ENCODE results near the gene AEN.

The AEN gene, protein sequence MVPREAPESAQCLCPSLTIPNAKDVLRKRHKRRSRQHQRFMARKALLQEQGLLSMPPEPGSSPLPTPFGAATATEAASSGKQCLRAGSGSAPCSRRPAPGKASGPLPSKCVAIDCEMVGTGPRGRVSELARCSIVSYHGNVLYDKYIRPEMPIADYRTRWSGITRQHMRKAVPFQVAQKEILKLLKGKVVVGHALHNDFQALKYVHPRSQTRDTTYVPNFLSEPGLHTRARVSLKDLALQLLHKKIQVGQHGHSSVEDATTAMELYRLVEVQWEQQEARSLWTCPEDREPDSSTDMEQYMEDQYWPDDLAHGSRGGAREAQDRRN

DNA sequence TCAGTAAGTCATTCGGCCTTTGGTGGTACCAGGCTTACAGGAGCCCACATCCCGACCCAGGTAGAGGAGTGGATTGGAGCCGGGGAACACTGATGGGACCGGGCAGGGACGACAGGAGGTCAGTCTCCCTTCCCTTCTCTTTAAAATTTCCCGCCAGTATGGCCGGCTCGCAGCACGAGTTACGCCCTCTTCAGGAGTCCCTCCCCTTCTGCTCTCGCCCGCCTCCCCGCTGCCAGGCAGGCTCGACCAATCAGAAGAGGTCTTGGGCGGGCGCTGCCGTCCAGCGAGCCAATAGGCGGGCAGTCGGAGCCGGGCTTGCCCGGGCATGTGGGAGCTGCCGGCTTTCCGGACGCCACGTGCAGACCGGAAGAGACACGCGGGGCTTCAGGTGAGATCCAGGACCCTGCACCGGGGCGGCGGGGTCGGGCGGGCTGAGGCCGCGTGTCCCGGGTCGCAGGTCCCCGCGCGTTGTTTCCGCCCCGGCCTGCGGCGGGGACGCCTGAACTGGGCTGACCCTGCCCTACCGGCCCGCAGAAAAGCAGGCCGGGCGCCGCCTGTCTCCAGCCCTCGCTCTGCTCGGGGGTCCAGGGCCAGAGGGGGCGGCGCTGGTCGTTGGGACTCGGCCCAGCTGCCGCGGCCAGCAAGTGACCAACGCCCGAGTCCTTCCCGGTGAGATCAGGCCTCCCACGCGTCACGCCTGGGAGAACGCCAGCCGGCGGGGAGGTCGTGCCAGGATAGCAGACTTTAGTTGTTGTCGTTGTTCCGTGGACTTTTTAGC, at the start of gene AEN:
Gene AEN, plus strand, starts transcription at position 346 of the 778 bp plus-strand sequence. CDS start 4,870 bp downstream, outside the sequence.
- DNase-seq, result peak; percentile 96

DNA sequence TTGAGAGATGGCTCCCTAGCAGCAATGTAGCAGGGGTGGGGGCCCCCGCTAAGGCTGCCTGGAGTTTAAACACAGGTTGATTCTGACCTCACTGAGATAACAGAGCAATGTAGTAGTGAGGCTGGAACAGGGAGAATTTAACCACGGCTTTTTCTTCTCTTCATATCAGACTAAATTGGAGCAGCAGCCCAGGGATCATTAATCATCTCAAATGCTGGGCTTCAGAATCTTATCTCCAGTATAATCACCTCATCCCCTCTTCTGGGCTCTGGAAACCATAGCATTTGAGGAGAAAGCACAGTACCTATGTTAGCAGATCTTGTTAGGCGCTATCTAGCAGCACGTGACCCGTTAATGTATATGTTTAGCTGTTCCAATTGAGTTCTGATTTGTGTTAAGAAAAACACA, 49.3 kb upstream of the AEN start:
- no peak for DNase-seq

DNA sequence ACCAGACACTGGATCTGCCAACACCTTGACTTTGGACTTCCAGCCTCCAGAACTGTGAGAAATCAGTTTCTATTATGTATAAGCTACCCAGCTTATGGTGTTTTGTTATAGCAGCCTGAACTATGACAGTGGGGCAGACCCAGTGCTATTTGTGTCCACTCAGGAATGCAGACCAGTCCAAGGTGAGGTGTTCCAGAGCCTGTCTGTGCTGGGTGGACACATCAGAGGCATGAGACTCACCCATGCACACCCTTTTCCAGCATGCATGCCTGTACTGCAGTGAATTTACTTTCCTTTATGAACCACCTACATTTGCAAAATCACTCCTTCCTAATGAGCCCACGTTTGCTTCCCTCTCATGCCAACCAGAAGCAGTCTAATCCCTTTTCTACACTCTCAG, 47.1 kb upstream of the AEN start:
- no peak for DNase-seq

DNA sequence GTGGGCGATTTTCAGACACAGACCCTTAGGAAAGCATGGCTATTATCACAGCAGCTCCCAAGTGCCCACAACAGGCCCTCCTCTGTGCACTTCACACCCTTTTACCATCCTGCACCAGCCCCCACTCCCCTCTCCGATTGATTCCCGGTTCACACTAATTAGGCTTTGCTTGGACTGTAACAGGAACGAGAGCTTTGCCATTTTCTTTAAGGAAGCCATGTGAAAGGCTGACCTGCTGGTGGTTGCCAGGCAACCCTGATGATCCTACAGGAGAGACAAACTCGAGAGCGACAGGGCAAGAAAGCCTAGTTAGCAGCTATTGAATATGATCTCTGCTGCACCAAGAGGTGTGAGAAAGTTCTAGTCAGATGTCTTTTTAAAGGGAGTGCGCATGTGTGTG, 46.5 kb upstream of the AEN start:
- DNase-seq, result no peak

DNA sequence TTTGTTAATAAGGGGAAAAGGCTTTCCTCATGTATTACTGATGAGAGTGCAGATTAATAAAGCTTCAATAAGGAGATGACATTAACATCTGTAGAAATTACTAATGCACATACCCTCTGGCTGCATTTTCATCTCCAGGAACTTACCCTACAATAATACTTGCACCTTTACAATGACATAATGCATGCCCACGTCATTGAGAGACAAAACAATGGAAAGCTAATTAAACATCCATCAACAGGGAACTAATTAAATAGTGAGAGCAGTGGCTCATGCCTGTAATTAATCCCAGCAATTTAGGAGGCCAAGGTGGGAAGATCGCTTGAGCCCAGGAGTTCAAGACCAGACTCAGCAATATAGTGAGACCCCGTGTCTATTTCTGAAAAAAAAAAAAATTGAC, 41.8 kb upstream of the AEN start:
- no peak for DNase-seq

DNA sequence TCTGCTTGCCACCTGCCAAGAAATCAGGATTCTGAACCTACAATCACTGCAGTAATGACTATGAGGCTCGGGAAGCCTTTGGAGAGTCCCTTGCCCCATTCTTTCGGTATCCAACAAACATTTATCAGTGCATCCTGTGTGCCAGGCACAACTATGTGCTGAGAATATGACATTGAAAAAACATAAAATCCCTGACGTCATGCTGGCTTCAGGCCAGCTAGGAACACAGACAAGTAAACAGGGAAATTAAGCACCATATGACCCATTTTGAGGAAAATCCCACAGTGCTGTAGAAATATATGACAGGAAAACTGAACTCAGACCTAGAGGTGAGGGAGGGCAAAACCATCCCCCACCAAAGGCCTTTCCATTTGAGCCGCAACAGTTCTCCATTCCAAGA, 40.6 kb upstream of the AEN start:
- DNase-seq, result no peak

DNA sequence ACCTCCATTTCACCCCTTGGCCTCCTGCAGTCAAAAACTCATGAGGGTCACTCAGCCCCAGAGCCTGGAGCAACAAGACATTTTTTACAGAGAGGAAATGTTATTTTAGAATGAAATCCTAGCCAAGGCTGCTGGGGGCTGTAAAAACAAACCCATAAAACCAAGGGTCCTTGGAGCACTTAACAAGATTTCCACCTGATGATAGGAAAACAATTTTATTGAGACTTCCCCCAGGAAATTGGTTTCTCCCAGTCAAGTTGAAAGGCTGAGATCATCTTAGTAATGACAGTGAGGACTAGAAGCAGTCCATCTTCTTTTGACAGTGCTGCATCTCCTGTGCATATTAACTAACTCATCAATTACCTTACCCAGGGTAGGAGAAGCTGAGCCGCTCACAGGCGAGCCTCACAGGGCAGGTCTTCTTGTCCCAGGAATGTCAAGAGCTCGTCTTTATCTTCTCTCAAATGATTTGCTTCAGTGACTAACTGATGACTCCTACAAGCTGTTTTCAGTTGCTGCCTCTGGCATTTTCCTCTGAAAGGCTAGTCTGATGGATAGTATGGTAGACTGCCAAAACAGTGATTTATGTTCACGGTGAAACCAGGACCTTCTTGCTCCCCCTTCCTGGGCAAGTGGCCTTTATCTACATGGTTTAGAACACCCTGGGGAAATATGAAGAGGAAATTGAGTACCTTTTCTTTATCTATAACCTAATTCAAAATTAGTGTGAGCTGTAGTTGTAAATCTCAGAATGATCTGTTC, 34.6 kb upstream of the AEN start:
- DNase-seq, result no peak

DNA sequence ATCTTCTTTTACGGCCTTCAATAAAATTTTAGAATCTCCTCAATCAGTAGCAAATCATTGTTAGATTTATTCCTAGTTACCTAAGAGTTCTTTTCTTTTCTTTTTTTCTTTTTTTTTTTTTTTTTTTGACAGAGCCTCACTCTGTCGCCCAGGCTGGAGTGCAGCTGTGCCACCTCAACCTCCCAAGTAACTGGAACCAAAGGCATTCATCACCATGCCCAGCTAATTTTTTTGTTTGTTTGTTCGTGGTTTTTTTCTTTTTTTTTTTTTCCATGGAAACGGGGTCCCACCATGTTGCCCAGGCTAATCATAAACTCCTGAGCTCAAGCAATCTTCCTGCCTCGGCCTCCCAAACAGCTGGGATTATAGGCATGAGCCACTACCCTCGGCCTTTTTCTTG, 30.4 kb upstream of the AEN start:
- no peak for DNase-seq

DNA sequence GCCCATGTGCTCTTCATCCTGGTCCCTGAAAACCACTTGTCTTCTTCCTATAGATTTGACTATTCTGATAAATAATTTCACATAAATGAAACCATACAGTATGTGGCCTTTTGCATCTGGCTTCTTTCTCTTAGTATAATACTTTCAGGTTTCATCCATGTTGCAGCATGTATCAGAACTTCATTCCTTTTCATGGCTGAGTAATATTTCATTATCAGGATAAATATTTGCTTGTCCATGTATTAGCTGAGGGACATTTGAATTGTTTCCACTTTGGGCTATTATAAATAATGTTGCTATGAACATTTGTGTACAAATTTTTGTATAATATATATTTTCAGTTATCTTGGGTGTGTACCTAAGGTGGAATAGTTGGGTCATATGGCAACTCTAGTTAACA, 29.8 kb upstream of the AEN start:
- DNase-seq, result no peak

DNA sequence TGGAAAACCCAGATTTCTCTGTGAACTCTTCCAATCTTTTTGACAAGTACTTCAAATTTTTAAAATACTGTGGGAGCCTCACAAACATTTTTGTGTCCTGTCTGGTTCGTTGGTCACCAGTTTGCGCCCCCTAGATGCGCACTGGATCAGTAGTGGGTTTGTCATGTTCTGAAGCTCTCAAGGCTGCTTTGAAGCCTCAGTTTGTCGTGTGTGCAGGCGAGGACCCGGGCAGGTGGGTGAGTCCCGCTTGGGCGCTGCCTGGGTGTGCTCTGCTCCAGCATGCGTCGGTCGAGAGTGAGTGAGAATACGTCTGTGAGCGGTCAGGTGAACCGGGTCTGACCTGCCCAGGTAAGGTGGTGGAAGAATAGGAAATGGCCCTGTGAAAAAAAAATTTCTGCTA, 17.3 kb upstream of the AEN start:
- no peak for DNase-seq

DNA sequence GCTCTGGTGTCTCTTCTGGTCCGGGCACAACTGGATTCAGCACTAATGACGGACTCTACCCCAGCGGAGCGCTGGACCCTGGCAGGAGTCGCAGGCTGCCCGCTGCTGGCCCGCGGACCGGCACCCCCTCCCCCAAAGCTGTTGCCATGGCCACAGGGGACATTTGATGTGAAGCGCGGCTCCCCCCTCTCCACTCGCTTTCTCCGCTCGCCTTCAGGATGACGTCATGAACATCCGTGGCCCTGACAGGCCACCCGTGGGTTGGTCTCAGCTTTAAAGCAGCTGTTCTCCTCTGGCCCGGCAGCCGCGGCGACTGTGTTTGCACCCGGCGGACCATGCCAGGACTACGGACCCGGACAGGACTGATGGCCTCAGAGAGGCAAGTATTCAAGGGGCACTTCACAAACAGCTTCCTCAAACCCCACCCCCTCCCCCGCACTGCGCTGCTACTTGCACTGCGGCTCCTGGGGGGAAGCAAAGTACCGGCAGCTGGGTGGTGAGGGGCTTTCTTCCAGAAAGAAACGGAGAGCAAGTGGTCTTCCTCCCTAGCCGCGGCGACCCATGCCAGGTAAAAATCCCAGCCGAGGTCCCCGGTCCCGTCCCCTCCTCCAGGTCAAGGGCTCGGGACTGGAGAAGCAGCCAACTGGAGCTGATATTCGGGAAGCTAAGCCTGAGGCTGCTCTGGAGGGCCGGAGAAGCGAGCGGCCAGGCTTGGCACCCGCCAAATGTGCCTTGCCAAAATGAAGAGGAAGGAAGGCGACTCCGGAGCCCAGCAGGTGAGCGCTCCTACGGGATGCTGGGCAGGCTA, 16.6 kb upstream of the AEN start:
- no peak for DNase-seq

DNA sequence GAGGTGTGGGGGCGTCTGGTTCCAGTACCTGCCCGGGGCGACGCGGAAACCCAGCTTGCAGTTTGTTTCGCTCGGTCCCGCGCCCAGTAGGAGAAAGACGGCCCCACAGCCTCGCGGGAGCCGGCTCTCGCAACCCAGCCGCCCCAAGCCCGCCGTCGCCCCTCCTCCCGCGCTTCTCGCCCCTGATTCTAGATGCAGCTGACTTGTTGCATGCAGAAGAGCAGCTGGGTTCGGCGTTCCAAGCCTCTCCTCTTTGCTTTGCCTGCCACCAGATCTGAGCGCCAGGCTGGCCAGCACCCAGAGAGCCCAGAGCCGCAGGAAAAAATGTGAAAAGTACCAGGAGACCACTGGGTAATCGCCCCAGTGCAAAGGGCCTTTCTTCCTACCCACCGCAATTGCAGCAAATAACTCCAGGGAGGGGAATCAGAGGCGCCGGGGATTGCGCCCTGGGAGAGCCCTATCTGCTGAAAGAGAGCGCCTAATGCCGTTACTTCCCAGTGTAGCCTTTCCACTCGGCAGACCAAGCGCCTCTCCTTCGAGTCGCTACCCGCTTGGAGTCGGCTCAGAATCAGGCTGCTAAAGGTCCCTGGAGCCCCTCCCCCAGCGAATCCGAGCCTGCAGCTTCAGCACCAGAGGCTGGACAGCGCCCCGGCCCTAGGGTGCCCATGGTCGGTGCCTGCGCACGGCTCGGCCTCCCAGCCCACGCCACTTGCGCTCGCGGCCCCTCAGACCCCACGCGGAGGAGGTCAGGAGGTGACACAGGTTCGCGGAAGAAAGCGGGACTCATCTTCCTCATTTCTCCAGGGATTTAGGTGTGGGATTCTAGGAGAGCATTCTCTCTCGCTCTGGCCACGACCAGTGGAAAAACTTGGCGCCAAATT, 15.7 kb upstream of the AEN start:
- DNase-seq, result no peak

DNA sequence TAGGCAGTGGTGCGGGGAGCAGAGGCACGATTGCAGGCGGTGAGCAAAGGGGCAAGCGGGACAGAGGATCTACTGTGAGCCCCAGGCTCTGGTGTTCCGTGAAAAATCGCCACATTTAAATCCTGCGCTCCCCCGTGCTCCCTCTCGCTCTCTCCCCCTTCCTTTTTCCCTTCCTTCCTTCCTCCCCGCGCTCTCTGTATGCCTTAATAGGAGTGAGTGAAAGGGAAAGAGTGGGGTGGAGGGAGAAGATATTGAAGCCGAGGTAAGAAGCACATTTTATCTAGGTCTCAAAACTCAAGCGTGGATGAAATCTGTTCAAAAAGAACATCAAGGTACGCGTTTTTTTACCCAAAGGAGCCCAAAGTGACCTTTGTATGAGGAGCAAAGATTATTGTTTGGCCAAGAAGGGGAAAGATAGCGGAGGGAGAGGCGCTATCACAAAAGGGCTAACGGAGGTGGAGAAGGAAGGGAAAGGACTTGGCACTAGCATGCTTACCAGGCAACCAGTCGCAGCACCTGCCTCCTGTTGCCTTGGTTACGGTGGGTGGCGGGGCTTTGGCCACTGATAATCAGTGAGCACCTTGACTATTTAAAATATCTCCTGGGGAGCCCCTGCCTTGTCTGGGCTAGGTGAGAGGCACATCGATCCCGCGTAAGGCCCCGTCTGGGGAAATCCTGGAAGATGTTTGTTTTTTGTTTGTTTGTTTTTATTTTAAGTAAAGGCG, 14.9 kb upstream of the AEN start:
- no peak for DNase-seq

DNA sequence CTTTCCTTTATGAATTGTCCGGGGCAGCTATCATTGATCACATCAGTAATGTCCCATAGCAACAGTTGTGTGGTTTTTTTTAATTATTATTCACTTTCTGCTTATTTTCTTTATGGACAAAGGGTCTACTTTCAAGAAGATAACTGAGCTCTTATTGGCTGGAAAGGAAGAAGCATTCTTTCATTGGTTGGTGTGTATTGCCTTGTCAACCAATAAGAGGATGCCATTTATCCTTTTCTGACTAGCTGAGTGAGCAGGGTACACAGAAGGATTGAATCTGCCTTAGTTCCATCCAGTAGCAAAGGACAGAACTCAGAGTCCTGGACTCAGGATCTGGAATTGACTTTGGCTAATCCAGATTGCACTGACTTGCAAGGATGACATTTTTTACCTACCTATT, 13.2 kb upstream of the AEN start:
- no peak for DNase-seq

DNA sequence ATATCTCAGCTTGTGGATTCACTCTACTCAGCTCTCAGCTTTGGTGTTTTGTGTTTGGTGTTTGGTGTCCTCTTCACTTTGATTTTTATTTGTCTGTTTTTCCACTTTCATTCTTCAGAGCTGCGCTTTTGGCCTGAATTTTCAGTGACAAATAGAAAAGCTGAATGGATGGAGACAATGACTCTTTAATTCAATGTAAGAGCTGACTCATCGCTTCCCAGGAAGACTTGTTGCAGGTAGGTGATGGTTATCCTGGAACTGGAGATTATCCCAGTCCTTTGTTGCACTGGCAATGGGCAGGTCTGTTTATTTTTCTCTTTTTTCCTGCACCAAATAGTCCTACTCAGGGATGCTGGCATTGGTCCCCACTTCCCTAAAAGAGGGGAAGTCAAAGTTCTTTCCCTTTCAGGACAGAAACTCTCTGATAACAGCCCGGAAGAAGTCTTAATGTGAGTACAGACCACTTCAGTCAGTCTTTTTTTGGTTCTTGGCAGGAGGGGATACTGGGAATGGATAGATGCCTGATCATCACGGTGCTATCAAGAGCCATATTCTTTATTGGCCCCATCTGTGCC, 12.4 kb upstream of the AEN start:
- DNase-seq, result no peak

DNA sequence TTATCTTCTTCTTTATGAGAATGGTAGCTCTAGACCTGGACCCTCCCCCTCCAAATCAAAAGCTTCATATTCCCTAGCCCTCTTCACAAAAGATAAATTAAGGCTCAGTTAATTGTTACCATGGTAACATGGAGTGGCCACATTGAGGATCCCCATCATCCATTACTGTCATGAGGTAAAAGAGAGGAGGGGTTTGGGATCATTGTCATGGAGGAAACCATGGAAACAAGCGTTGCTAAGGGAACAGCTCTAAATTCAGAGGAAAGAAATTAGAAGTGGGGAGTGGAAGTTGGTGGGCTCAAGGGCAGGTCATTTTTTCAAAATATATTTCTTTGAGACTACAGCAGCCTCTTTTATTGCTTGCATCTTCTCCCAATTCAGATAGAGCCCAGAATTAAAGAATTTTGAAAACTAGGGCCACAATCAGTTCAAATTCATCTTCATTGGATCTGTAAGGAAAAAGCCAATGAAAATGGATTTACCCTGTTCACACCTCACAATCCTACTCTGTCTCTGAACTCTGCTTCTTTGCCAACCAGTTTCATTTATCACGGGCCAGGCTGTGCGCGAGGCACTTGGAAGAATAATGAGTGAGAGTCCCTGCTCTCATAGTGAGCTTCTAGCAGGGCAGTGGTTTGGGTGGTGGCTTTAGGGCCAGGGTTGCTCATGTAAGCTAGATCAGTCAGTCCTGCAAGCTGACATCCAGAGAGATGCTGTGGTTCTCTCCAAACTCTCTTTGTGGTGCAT, 11.6 kb upstream of the AEN start:
- DNase-seq, result no peak

DNA sequence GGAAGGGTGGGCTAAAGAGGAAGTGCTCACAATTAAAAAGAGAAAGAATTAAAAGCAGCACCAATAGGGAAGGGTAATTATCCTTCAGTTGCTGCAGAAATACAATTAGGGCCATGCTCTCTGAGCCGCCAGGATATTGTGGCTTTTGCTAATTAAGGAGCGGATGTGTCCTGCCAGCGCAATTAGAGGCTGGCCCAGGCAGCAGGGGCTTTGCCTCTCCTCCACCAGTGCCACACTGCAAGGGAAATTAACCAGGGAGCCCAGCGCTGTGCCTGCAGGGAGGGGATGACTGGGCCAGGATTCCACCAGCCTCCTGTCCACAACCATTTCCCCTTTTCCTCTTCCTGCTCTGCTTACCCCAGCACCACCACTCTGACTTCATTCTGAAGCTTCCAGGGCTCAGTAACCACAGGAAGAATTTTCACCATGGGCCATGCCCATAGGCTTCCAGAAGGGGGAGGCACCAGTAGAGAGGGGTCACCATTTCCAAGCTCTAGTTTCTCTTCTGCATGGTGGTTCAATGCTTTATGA, 10.4 kb upstream of the AEN start:
- no peak for DNase-seq

DNA sequence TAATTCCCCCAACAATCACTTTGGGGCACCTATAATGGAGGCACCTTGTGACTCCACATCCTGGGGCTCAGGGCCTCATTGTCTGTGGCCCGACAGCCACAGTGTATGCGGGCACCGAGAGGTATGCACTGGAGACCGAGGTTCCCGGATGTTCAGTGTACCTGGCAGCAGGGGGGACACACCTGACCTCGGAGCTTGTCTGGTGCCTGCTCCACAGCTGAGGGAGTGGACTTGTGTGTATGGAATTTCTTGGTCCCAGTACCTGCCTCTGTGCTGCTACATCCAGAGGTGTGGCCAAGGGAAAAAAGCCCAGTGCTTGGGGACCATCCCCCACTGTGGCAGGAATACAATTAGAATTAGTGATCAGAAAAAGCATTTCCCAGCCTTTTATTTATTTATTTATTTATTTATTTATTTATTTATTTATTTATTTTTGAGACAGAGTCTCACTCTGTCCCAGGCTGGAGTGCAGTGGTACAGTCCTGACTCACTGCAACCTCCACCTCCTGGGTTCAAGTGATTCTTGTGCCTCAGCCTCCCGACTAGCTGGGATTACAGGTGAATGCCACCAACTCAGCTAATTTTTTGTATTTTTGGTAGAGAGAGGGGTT, 8.8 kb upstream of the AEN start:
- no peak for DNase-seq
